Activated T-helper 17 cell treated with anti-CD3 and anti-CD28 coated beads, Interleukin-2, amount 50 U/mL, for 72 hours (primary cell): Measurements from ENCODE around the gene ANKUB1. TPM values are rescaled to one million over a fixed set of nuclear protein-coding genes. Genes with fewer than 3 reads are reported as not detected.

Source experiments
- ATAC-seq: fragments of 150-1000 bp; cut with Tn5 transposase; replicated peaks from 2 replicates; pipeline ENCODE4 v1.10.0; 2021; ENCODE audit warnings: mild to moderate bottlenecking, moderate library complexity
- H3K27ac Mint-ChIP-seq: one replicate; pipeline ENCODE4 v1.8.0; 2022; ENCODE audit warnings: mixed read lengths
- H3K27me3 Mint-ChIP-seq: one replicate; pipeline ENCODE4 v1.8.0; 2022; ENCODE audit warnings: mixed read lengths
- H3K36me3 Mint-ChIP-seq: one replicate; pipeline ENCODE4 v1.8.0; 2022; ENCODE audit warnings: low read depth, mild to moderate bottlenecking, mixed read lengths
- H3K4me1 Mint-ChIP-seq: one replicate; pipeline ENCODE4 v1.8.0; 2022; ENCODE audit warnings: mixed read lengths
- H3K4me3 Mint-ChIP-seq: one replicate; pipeline ENCODE4 v1.8.0; 2022; ENCODE audit warnings: mild to moderate bottlenecking, mixed read lengths
- H3K9me3 Mint-ChIP-seq: one replicate; pipeline ENCODE4 v1.8.0; 2022; ENCODE audit warnings: mixed read lengths
- total RNA-seq, 2 donors: library from RNA; stranded (reverse); gene quantifications; one replicate each; pipeline ENCODE4 v1.2.3, GENCODE V29; 2022

ANKUB1 gene
- total RNA-seq, 2 donors from 2014 or later = not detected

GRCh38 chr3:149723781-149724180, 68.6 kb downstream of the ANKUB1 start:
- no peaks in the 10 kb centered on the region for H3K36me3 Mint-ChIP-seq
- H3K27me3 Mint-ChIP-seq = peaks cover 10% of the 10 kb centered on the region
- H3K4me1 Mint-ChIP-seq = peaks cover 5% of the 10 kb centered on the region
- H3K4me3 Mint-ChIP-seq = no peak overlapping the region
- ATAC-seq = no peak
- H3K27ac Mint-ChIP-seq = no peak overlapping the region
- H3K9me3 Mint-ChIP-seq = peaks cover 10% of the 10 kb centered on the region

- H3K27ac Mint-ChIP-seq = no peak overlapping the region
Observed at GRCh38 chr3:149720918-149721317, 71.4 kb downstream of the ANKUB1 start.

GRCh38 chr3:149717391-149718056, 74.8 kb downstream of the ANKUB1 start:
- peaks cover 6% of the 10 kb centered on the region for H3K9me3 Mint-ChIP-seq
- H3K4me3 Mint-ChIP-seq = no peak overlapping the region
- H3K27me3 Mint-ChIP-seq = peaks cover under 1% of the 10 kb centered on the region
- no peak for ATAC-seq
- H3K27ac Mint-ChIP-seq = no peak overlapping the region
- no peaks in the 10 kb centered on the region for H3K4me1 Mint-ChIP-seq
- no peaks in the 10 kb centered on the region for H3K36me3 Mint-ChIP-seq

More at GRCh38 chr3:149720918-149721317, 71.4 kb downstream of the ANKUB1 start:
- Mint-ChIP-seq H3K4me3 (no peak overlapping the region), H3K9me3 (peaks cover 10% of the 10 kb centered on the region), H3K27me3 (peaks cover 10% of the 10 kb centered on the region), H3K36me3 (no peaks in the 10 kb centered on the region), H3K4me1 (no peaks in the 10 kb centered on the region)
- ATAC-seq = no peak

GRCh38 chr3:149716984-149717383, 75.4 kb downstream of the ANKUB1 start:
- Mint-ChIP-seq H3K27ac (no peak overlapping the region), H3K4me1 (no peaks in the 10 kb centered on the region), H3K36me3 (no peaks in the 10 kb centered on the region), H3K27me3 (no peaks in the 10 kb centered on the region), H3K4me3 (no peak overlapping the region), H3K9me3 (peaks cover 6% of the 10 kb centered on the region)
- no peak for ATAC-seq

GRCh38 chr3:149715247-149715646, 77.1 kb downstream of the ANKUB1 start:
- no peak overlapping the region for H3K4me3 Mint-ChIP-seq
- H3K27me3 Mint-ChIP-seq = no peaks in the 10 kb centered on the region
- H3K36me3 Mint-ChIP-seq = no peaks in the 10 kb centered on the region
- H3K27ac Mint-ChIP-seq = no peak overlapping the region
- H3K9me3 Mint-ChIP-seq = no peaks in the 10 kb centered on the region
- H3K4me1 Mint-ChIP-seq = no peaks in the 10 kb centered on the region
- no peak for ATAC-seq

GRCh38 chr3:149713730-149714654, 78.4 kb downstream of the ANKUB1 start:
- Mint-ChIP-seq H3K27ac (no peak overlapping the region), H3K4me3 (no peak overlapping the region), H3K4me1 (no peaks in the 10 kb centered on the region), H3K36me3 (no peaks in the 10 kb centered on the region), H3K9me3 (no peaks in the 10 kb centered on the region), H3K27me3 (no peaks in the 10 kb centered on the region)
- ATAC-seq = no peak

Other genes with a start within 250 kb of the ANKUB1 start
- gene WWTR1, start 134.5 kb downstream of the ANKUB1 start, total RNA-seq = 1 to 10 TPM; 1.8 to 2.8 TPM
- gene COMMD2, start 40.1 kb downstream of the ANKUB1 start, total RNA-seq = 10 to 100 TPM; 20.1 to 23.3 TPM
- gene RNF13, start 20.7 kb upstream of the ANKUB1 start, total RNA-seq = 10 to 100 TPM; 35.3 to 38.6 TPM
- gene PFN2, start 178.3 kb upstream of the ANKUB1 start, total RNA-seq = 1 to 10 TPM; 1.8 to 2.0 TPM